GM23338 (cell line): ENCODE measurements around the gene SRMS.

ENCODE experiments used
- CREB1 ChIP-seq: fragments of 250-450 bp; sonication (Bioruptor Pico); IDR thresholded peaks from 2 replicates; pipeline ENCODE4 v1.5.0; 2020; ENCODE audit warnings: low read depth, mild to moderate bottlenecking, moderate library complexity
- CTCF ChIP-seq, 2 experiments: fragments of 200-600 bp in 1 of 2; sonication (generic) in 1 of 2; conservative IDR thresholded peaks; 2 replicates each; pipeline versions ENCODE4 v1.5.1 to v1.6.1; 2016 to 2017; ENCODE audit warnings: antibody characterized with exemption in 2 of 2, low read depth in 2 of 2, mild to moderate bottlenecking in 2 of 2, moderate library complexity in 1 of 2
- ETS1 ChIP-seq: IDR thresholded peaks from 2 replicates; pipeline ENCODE4 v1.6.1; 2016; ENCODE audit warnings: antibody characterized with exemption
- EZH2 ChIP-seq: fragments of 200-600 bp; sonication (generic); IDR thresholded peaks from one replicate; pipeline ENCODE4 v1.8.0; 2017; ENCODE audit warnings: antibody characterized with exemption, mild to moderate bottlenecking, low read depth; ENCODE audit not compliant: unreplicated experiment
- EZH2phosphoT487 ChIP-seq: fragments of 200-600 bp; sonication (generic); IDR thresholded peaks from one replicate; pipeline ENCODE4 v1.8.1; 2018; ENCODE audit warnings: antibody characterized with exemption; ENCODE audit not compliant: unreplicated experiment
- JUNB ChIP-seq: IDR thresholded peaks from one replicate; pipeline ENCODE4 v1.6.1; 2016; ENCODE audit warnings: antibody characterized with exemption; ENCODE audit not compliant: unreplicated experiment
- POLR2AphosphoS5 ChIP-seq: IDR thresholded peaks from 2 replicates; pipeline ENCODE4 v1.6.1; 2016; ENCODE audit warnings: antibody characterized with exemption, low read depth
- REST ChIP-seq: IDR thresholded peaks from one replicate; pipeline ENCODE4 v1.6.1; 2018; ENCODE audit warnings: antibody characterized with exemption; ENCODE audit not compliant: unreplicated experiment
- STAT1 ChIP-seq: IDR thresholded peaks from one replicate; pipeline ENCODE4 v1.6.1; 2016; ENCODE audit warnings: antibody characterized with exemption; ENCODE audit not compliant: unreplicated experiment

- no peak for TF ChIP-seq POLR2AphosphoS5
- no peak for TF ChIP-seq CTCF (conservative IDR thresholded peaks at IDR 0.05; ENCODE audit: low read depth in 2 of 2)
- TF ChIP-seq REST = no peak
- no peak for TF ChIP-seq CREB1 (CRISPR knock-in tag)
- TF ChIP-seq EZH2 = no peak
- TF ChIP-seq ETS1 = no peak
- TF ChIP-seq EZH2phosphoT487 = no peak
- no peak for TF ChIP-seq STAT1
- TF ChIP-seq JUNB = no peak
Observed at GRCh38 chr20:63522981-63523611, 24.5 kb downstream of the SRMS start.
